Pons (tissue), 1 donor: Measurements from ENCODE around the gene PPARD.
A peak's percentile ranks its signal among the peaks of the same experiment; 100 is the strongest.
"Not testable (repeated sequence)": the region's sequence is repeated elsewhere in the genome, so short reads cannot be mapped to it uniquely, and the experiment has no call there.

ENCODE experiments used
- DNase-seq: peaks from one replicate; pipeline ENCODE4 v3.0.0-alpha.2; 2016; ENCODE audit warnings: low spot score

The PPARD gene

DNA sequence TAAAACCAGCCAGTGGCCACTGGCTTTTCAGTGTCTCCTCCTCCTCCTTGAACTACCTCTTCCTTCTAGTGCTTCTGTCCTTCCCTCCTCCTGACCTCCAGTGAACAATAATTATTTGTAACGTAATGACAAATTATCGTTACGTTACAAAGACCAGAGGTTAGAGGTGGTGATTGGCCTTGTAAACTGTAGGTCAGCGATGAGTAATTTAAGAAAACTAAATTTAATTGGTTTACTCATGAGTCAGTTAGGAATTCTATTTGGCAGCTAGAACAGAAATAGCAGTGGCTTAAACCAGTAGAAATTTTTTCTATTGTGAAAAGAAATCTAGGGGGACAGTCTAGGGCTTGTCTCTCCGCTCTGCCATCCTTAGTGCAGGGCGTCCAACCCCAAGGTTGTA, 38.8 kb downstream of the PPARD start:
- no peak for DNase-seq

DNA sequence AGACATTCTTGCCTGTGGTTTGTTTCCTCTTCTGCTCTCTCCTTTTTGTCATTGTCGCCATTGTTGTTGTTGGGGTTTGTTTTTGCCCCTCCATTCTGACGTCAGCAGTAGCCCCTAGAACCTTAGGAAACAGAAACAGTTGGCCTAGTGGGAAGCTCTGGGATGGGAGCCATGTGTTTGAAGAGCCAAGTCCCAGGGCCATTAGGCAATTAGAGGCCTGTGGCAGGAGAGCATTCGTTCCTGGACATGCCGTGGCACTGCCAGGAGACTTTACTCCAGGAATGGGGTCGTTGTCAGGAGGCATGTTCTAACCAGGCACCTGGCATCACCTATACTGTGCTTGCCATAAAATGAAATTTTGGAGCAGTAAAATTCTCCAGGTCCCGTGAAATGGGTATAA, 39.7 kb downstream of the PPARD start:
- no peak for DNase-seq

DNA sequence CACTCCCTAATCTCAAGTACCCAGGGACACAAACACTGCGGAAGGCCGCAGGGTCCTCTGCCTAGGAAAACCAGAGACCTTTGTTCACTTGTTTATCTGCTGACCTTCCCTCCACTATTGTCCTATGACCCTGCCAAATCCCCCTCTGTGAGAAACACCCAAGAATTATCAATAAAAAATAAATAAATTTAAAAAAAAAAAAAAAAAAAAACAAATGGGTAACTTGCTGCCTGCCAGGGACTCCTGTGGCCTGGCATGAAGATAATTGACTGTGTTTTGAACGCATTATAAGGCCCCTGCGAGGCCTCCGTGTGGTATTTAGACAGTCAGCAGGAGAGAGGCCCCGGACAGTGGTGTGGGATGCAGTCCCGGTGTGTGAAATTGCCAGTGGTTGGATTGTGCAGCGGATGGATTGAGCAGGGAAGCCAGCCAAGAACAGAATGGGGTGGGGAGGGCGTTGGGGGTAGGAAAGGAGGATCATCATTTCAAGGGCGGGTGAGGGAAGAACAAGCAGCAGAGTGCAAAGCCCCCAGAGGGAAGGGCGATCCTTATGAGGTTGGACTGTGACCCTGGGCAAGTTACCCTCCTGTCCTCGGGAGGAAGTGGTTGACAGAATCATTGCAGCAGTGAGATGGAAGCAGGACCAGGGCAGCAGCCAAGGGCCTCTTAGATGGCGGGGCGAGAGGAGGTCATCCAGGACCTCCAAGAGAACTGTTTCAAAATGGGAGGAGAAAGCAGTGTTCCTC, 43.3 kb downstream of the PPARD start:
- DNase-seq, result no peak

DNA sequence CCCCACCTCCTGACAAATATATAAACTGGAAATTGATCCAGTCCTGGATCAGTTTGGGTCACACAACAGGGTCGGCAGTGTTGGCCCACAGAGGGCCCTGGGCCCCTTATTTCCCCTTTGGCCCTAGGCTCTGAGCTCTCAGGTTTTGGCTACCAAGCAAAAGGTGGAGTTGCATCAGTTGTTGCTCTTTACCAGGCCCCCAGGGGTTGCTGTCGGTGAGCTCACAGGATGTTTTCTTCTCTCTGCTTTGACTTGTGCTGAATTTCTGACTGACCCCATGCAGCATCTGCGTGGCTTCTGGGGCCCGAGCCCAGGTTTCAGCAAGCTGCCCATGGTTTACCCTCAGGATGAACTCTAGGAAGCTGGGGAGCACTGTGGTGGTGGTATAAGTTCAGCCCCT, 44.6 kb downstream of the PPARD start:
- no peak for DNase-seq

DNA sequence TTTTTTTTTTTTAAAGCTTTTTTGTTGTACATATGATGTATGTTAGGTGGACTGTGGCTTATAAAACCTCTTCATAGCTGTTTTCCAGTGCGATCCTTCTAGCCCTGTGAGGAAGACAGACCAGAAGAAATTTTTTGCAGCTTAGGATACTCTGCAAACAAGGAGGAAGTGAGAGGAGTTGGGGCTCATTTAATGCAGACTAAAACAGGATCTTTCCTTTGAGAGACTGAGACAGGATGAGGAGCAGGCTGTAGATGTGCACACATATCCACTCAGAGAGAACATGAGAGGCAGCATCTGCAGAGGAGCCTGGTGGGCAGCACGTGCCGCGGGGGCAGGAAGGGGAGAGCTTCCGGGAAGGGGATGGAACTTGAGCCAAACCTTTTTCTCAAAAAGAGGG, 45.7 kb downstream of the PPARD start:
- DNase-seq, result peak; percentile 58

DNA sequence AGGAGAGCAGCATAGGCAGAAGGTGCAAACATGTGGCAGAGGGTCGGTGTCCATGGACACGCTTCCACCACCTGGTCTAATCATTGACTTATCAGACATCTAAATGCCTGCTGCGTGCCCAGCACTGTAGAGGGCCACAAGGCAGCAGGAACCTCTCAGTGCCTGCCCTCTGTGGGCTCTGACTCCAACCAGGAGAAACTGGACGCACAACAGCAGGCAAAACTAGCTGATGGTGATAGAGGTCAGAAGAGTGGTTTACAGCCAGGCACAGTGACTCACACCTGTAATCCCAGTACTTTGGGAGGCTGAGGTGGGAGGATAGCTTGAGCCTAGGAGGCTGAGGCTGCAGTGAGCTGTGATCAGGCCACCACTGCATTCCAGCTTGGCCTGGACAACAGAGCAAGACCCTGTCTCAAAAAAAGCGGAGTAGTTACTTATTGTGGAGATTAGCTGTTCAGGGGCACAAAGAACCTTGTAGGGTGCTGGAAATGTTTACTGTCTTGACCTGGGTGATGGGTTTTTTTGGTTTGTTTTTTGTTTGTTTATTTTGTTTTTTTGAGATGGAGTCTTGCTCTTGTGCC, 46.5 kb downstream of the PPARD start:
- DNase-seq, result no peak

DNA sequence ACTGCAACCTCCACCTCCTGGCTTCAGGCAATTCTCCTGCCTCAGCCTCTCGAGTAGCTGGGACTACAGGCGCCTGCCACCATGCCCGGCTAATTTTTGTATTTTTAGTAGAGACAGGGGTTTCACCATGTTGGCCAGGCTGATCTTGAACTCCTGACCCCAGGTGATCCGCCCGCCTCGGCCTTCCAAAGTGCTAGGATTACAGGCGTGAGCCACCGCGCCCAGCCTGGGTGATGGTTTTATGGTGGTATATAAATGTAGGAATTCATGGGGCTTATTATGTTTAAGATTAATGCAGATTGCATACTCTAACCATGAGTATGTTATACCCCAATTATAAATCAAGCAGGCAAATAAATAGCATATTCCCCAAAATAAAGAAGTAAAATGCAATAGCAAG, 47.0 kb downstream of the PPARD start:
- DNase-seq, result not testable (repeated sequence)

DNA sequence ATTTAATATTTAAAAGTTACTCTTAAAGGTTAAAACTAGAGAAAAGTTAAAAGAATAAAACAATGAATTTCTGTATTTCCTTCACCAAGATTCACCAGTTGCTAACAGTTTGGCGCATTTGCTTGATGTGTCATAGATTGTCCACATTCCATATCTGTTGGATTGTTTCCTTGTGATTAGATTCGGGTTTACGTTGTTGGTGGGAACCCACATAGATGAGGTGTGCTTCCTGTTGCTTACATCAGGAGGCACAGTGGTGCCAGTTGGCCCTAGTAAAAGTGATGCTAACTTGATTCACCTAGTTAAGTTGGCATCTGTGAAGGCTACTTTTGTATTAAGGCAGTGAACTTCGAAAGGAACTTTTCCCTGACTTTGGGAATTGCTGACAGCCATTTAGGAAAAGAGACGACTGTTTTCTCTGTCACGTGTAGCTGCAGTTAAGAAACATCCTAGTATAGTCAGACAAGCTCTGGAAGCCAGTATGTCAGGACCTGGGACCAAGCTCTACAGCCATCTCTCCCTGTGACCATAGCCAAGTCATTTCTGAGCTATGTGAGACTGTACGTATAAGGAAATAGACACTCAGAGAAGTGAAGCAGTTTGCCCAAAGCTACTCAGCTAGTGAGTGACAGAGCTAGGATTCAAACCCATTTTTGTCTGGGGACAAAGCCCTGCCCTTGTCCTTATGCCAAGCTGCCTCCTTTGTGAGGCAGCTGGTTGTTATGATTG, 49.0 kb downstream of the PPARD start:
- DNase-seq, result no peak

DNA sequence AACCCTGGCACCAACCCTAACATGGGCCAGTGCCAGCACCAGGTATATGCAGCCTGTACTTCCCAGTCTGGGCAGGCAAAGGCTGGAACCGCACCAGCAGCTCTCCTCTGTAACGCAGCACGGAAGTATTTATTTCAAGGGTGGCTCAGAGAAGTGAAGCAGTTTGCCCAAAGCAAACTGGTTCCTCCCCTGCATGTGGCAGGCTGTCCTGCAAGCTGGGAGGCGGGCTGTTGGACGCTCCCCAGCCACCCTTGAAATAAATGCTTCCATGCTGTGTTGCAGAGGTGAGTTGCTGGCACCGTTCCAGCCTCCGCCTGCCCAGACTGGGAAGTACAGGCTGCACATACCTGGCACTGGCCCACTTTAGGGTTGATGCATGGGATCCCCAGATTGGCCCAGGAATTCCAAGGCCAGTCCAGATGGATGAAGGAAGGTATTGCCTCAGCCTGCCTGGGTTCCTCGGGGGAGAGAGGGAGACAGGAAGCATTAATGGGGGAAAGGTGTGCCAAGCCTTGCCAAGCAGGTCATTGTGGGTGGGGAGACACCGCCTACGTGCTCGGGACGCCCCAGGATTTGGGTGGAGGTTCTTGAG, 49.8 kb downstream of the PPARD start:
- no peak for DNase-seq

DNA sequence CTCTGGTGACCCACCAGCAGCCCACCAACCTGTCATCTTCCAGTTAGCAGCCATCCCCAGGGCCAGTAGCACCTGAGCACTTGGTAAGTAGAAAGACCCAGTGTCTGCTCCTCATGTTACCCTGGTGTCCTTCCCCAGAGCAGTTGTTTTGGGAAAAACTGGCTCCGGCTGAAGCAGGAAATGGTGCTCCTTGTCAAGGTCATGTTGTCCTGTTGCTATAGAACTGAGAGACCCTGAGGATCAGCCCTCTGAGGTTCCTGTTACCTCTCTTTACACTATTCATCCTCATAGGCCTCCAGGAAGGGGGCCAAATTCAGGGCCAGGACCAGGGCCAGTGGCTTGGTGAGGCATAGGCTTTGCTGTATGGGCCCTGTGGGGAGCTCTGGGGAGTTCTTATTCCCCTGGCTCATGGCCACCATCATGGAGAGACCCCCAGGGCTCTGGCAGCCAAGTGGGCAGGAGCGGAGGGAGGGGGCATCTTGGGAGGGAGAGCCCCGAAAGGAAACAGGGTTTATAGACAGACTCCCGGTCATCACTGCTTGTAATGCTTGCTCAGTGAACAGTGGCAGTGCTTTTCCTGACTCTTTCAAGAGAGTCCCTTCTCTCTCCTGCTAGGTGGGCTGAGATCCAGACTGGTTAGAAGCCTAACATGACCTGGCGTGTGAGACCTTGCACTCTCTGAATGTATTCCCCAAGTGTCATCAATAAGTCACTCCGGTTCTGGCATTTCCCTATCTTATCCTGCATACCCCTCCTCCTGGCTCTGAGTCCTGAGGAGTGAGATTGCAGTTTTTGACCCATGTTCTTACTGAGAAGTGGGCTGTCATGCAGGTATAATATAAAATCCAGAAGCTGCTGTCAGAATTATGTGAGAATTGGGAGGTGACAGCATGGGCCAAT, 50.7 kb downstream of the PPARD start:
- DNase-seq, result no peak

DNA sequence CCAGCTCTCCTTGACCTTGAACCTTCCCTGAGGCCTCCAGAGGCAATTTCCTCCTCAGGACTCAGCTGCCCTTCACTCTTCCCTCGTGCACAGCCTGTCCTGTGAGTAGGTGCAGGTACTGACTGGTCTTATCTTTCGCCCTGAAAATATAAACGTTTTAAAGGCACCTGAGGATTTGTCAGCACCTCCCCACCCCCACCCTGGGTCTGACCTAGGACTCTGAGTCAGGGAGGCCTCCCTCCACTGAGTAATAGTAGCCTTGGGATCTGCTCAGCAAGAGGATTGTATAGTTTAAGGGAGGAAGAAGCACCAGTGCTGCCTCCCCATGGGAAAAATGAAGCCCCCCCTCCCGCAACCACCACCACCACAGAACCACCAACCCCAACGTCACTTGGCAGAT, 54.6 kb downstream of the PPARD start:
- DNase-seq, result no peak

DNA sequence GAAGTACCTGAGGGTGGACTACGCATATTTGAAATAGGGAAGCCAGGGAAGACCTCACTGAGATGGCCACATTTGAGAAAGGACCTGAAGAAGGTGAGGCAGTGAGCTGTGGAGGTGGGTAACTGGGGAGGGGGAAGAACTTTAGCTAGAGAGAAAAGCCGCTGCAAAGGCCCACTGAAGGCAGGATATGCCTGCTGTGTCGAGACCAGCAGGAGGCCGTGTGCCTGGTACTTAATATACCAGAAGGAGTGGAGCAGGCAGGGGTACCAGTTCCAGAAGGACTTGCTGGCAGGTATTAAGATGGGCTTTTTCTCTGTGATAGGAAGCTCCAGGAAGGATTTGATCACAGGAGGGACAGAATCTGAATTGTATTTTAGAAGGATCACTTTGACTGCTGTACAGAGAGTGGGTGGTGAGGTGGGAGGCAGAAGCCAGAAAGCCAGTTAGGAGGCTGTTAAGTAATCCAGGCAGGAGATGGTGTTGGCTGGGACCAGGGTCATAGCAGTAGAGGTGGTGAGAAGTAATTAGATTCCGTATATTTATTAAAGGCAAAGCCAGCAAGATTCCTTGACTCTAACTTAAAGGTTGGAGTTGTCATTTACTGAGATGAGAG, 55.6 kb downstream of the PPARD start:
- no peak for DNase-seq

DNA sequence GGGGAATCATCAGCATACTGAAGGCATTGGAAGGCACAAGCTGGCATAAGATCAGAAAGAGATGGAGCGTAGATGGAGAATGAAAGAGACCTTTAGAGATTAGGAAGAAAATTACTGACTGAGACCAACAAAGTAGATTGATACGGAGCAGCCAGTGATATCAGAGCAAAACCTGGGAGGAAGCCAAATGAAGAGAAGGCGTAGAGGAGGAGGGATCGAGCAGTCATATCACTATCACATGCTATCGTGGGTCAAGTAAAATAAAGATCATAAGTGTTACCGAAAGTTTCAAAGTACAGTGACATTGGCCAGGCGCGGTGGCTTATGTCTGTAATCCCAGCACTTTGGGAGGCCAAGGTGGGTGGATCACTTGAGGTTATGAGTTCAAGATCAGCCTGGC, 56.2 kb downstream of the PPARD start:
- no peak for DNase-seq

DNA sequence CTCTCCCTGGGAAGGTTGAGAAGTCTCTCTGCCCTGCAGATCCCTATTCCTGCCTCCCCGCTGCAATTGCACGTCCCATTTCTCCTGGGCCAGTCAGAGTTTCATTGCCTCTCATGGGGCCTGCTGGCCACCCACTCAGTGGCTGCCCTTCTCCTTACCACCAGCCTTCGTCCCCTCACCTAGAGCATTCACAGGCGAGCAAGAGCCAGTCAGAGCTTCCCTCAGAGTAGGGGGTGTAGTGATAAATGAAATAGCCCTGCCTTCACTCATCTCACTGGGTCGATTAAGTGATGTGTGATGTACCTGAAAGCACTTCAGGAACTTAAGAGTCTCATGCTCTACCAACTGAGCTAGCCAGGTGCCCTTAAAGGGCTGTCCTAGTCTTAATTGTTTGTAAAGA, 57.8 kb downstream of the PPARD start:
- no peak for DNase-seq

DNA sequence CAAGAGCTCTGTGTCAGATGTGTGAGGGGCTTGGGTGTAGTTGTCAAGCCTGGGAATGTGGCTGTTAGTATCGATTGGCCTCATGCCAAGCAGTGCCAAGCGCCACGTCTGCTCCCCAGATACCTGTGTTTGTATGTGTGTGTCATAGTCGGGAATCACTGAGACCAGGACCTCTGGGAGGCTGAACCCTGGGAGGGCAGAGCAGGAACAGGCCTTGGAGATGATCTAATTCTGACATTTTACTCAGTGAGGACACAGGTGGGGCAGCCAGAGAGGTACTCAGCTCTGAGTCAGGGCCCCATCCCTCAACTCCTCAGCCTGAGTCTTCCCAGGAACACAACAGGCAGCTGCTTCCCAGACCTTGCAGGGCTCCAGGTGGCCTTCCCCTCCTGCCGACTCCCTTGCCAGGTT, 58.5 kb downstream of the PPARD start:
- no peak for DNase-seq

DNA sequence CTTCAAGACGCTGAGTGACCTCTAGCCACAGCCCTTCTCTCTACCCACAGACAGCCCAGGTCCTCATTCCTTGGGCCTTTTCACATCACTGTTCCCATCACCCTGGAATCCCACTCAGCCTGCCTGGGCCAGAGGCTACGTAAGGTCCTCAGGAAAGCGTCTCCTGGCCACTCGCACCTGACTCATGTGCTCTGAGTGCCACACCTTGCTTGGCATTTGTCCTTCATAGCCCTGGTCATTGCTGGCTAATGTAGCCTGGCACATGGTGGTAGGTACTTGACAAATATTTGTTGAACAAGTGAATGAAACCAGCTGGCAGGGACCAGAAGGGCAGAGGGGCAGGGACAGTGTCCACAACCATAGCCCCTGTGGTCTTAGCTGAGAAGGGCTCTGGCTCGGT, 59.2 kb downstream of the PPARD start:
- no peak for DNase-seq

DNA sequence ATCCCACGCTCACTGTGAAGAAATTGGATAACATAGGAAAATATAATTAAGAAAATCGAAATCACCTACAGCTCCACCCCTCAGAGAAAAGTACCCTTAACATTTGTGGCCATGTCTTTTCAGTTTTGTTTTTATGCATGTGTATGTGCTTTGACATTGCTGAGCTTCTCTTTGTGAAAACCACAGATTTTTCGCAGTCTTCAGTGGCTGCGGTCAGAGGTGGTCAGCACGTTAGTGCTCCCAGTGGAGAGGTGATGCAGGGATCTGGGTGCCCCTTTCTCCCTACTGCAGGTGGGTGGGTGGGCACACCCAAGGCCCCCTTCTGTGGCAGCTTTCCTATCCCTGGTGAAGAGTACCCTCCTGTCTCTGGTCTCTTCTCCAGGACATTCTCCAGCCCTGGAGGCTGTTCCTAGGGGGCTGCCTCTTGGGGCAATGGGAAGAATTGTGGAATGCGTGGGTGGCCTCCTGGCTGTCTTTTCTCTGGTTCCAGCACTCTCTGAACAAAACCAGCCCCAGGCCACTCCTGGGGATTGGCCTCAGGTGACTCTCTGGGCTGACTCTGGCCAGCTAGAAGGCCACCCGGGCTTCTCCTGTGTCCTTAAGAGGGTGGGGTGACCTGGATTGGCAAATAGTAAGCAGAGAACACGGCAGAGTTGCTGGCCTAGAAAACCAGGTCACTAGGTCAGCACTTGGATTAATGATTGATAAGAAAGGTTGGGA, 59.9 kb downstream of the PPARD start:
- DNase-seq, result no peak

DNA sequence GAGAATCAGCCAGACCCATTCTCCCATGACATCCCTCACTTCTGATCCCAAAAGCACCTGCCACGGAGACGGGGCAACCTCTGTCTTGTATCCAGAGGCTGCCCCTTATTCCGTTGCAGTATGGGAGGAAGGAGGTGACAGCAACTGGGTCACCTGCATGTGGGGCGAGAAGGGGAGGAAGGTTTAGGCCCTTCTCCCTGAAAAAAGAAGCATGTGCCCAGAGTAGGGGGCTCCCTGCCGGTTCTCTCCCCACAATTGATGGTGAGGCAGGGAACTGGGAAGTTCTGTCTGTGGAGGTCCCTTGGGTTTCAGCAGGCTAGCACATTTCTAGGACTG, 60.5 kb downstream of the PPARD start:
- no peak for DNase-seq

DNA sequence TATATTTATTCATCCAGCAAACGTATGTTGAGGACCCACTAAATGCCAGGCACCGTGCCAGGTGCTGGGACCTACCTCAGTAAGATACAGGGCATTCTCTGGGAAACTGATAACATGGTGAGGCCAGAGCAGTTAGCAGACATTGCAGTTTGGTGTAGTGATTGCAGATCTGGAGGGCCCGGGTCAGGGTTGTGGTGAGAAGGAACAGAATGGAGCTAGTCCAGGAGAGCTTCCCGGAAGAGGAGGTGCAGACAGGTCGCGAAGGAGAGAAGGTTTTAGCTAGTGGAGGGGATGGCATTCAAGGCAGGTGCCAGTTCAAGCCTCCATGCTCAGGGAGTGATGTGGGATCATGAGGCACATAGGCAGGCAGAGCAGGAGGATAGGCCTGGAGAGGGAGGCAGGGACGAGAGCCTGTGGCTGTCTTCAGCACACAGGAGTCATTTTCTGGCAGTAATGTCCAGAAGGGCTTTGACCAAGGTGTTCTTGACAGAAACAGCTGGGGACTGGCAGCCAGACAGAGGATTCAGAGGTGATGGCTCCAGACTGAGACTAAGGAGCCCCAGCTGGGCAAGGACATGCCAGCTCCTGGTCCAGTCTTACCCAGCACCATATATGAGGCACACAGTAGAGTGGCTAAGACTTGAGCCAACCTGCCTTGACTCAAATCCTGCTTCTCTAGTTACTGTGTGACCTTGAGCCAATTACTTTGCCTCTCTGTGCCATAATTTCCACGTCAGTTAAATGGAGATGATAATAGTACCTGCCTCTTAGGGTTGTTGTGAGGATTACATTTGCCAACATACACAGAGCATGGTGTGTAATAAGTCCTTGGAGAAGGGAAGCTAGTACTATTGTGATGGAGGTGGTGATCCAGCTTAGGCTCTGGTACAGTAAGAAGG, 61.4 kb downstream of the PPARD start:
- no peak for DNase-seq
